Measurements from ENCODE around the gene LSM10. TPM values are rescaled to one million over a fixed set of nuclear protein-coding genes. Genes with fewer than 3 reads are reported as not detected.

LSM10 gene
- total RNA-seq: 10 to 100 TPM; 19.1 to 52.7 (median 49.0) TPM

DNA sequence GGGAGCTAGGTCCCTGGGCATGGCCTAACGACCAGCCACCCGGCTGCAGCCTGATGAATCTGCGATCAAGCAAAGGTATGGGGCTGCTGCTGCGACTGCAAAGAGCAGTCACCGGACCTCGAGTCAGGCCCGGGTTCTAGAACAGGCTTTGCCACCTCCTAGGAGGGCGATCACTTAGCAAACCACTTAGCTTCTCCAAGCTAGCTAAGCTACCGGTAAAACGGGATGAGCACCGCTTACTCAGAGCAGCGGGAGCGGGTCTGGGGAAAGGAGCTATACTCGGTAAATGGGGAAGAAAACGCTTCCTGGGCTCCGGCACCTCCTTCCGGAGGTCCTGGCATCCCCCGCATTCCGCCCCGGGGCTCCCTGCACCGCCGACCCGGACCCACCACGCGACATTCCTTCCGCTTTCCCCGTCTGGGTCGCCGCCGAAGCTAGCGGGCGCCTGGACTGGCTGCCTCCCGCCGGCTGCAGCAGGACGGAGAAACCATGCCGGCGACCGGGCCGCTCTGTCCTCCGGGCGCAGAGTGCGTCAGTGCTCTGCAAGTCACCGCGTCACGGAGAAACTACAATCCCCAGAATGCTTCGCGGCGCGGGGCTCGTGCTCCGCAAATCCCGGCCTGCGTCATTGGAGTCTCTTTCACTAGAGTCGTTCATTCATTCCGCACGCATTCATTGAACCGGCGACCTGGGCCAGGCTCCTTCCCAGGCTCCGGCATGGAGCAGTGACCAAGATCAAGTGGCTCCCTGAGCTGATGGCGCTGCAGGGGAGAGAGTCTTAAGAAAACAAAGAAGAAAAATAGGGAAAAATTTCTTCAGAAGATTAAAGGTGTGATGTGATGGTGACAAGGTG is at the start of gene LSM10:
Gene LSM10, minus strand, starts transcription at position 531 of the 853 bp plus-strand sequence. CDS start 3,779 bp downstream, outside the sequence.
- H3K36me3 ChIP-seq: peaks cover 3 to 7% of the 10 kb centered on the region in 2 donors
- H3K4me3 ChIP-seq (replicated peaks in 1 of 3): peak within 1 kb of the TSS; percentile 37 to 87 (median 76)
- intact Hi-C loops (cut with DNase I): no loop called here
- no peaks in the 10 kb centered on the region for H3K27me3 ChIP-seq
- peak within 1 kb of the TSS; percentile 55 to 93 (median 89) for H3K27ac ChIP-seq
- peak; percentile 92 for DNase-seq
- H3K9me3 ChIP-seq: no peaks in the 10 kb centered on the region
- H3K4me1 ChIP-seq: peaks cover 7 to 20% of the 10 kb centered on the region in 2 donors
- peak; percentile 71 to 93 for TF ChIP-seq POLR2A (IDR thresholded peaks at IDR 0.05)
- TF ChIP-seq, protein P1, sequence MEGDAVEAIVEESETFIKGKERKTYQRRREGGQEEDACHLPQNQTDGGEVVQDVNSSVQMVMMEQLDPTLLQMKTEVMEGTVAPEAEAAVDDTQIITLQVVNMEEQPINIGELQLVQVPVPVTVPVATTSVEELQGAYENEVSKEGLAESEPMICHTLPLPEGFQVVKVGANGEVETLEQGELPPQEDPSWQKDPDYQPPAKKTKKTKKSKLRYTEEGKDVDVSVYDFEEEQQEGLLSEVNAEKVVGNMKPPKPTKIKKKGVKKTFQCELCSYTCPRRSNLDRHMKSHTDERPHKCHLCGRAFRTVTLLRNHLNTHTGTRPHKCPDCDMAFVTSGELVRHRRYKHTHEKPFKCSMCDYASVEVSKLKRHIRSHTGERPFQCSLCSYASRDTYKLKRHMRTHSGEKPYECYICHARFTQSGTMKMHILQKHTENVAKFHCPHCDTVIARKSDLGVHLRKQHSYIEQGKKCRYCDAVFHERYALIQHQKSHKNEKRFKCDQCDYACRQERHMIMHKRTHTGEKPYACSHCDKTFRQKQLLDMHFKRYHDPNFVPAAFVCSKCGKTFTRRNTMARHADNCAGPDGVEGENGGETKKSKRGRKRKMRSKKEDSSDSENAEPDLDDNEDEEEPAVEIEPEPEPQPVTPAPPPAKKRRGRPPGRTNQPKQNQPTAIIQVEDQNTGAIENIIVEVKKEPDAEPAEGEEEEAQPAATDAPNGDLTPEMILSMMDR (IDR thresholded peaks at IDR 0.05): peak in 1 of 6 experiments; percentile 1
- 0 to 1% methylated on average over 26 to 39 of the region's 60 CpGs for WGBS, 2 donors

DNA sequence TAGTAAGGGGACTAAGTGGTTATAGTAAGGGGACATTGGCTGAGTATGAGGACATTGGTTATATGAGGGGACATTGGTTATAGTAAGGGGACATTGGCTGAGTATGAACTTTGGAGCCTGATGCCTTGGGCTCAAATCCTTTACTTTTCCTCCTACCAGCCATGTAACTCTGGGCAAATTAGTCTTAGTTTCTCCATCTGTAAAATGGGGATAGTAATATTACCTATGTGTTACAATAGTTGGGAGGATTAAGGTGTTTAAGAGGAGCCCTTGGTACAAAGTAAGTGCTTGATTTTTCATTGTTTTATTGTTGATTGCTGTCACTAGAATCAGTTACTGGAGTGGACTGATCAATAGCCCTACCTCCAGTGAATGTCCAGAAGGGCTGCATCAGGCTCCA is 49.7 kb upstream of the LSM10 start:
- no peak for TF ChIP-seq POLR2A (IDR thresholded peaks at IDR 0.05)
- TF ChIP-seq, protein P1 (IDR thresholded peaks at IDR 0.05): no peak
- no peak overlapping the region for H3K4me3 ChIP-seq (replicated peaks in 1 of 3)
- peak overlapping the region in 1 of 3 donors; percentile 10 for H3K27ac ChIP-seq
- intact Hi-C loops (cut with DNase I): no loop called here
- H3K36me3 ChIP-seq: no peaks in the 10 kb centered on the region
- no peaks in the 10 kb centered on the region for H3K27me3 ChIP-seq
- peaks cover 13 to 17% of the 10 kb centered on the region in 2 donors for H3K4me1 ChIP-seq
- DNase-seq: no peak
- H3K9me3 ChIP-seq: no peaks in the 10 kb centered on the region

DNA sequence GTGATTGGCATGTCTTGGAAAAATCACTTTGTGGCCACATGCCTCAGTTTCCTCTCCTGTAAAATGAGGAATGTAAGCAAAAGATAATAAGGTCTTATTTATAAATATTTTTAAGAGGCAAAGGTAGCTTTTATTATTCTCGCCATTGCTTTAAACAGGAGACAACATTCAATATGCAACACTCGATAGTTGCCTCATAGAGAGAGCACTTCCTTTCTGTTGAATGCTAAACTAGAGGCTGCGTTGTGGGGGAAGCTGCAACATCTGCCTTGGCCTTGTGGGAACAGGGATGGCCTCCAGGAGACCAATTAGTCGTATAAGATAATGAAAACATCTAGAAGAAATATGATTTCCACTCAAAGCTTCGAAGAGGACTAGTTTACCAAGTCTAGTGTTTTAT is 49.0 kb upstream of the LSM10 start:
- Histone ChIP-seq H3K27me3 (no peaks in the 10 kb centered on the region), H3K36me3 (no peaks in the 10 kb centered on the region), H3K4me3 (replicated peaks in 1 of 3) (no peak overlapping the region), H3K27ac (peak overlapping the region in 1 of 3 donors; percentile 10), H3K4me1 (peaks cover 13 to 17% of the 10 kb centered on the region in 2 donors), H3K9me3 (no peaks in the 10 kb centered on the region)
- 69 to 70% methylated on average over 5 of the region's 5 CpGs for WGBS, 2 donors
- TF ChIP-seq, protein P1 (IDR thresholded peaks at IDR 0.05): no peak
- no peak for TF ChIP-seq POLR2A (IDR thresholded peaks at IDR 0.05)
- intact Hi-C loops (cut with DNase I): no loop called here
- DNase-seq: no peak

DNA sequence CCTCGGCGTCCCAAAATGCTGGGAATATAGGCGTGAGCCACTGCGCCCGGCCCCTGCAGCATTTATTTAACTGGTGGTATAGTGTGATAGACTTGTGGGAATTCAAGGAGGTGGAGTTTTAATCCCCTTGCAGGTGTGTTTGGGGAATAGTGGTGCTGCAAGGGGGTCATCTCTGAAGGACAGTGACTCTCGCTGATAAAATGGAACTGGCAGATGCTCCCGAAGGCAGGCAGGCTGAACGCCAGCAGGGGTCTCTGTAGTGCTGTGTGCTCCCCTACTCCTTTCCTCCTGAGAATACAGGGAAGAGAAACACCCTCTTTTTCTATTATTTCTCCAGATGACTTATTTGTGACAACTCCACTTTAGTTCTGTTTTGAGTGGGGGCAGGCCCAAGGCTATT is 48.6 kb upstream of the LSM10 start:
- DNase-seq: peak; percentile 37 to 39
- Histone ChIP-seq H3K36me3 (no peaks in the 10 kb centered on the region), H3K27ac (peak overlapping the region in 1 of 3 donors; percentile 10), H3K4me3 (replicated peaks in 1 of 3) (no peak overlapping the region), H3K9me3 (no peaks in the 10 kb centered on the region), H3K4me1 (peaks cover 13 to 17% of the 10 kb centered on the region in 2 donors), H3K27me3 (no peaks in the 10 kb centered on the region)
- 59 to 62% methylated on average over 8 of the region's 8 CpGs for WGBS, 2 donors
- TF ChIP-seq, protein P1 (IDR thresholded peaks at IDR 0.05): no peak
- TF ChIP-seq POLR2A (IDR thresholded peaks at IDR 0.05): no peak
- intact Hi-C loops (cut with DNase I): no loop called here

DNA sequence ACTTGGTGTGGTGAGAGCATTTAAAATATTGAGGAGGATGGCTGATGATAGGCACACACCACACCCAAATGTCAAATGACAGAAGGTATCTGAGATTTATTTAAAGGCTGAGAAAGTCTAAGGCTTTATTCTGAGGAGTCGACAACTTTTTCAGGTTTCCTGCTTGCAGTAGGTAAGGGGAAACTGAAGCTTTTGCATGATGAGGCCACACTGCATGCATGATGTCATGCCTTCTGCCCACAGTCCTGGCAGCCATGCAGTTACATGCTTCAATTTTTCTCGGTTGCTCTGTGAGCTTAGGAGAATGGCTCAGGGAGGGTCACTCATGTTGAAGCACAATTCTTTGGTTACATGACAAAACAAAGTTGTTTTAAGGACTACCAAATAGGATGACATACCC is 45.6 kb upstream of the LSM10 start:
- WGBS, 2 donors: 64 to 92% methylated on average over 2 of the region's 2 CpGs

More for the DNA sequence above, 45.6 kb upstream of the LSM10 start:
- no peak overlapping the region for H3K4me3 ChIP-seq (replicated peaks in 1 of 3)
- TF ChIP-seq POLR2A (IDR thresholded peaks at IDR 0.05): no peak
- TF ChIP-seq, protein P1 (IDR thresholded peaks at IDR 0.05): no peak
- H3K9me3 ChIP-seq: no peaks in the 10 kb centered on the region
- intact Hi-C loops (cut with DNase I): no loop called here
- H3K27me3 ChIP-seq: no peaks in the 10 kb centered on the region
- no peak overlapping the region for H3K27ac ChIP-seq
- H3K4me1 ChIP-seq: peaks cover 9 to 18% of the 10 kb centered on the region in 2 donors
- DNase-seq: no peak
- H3K36me3 ChIP-seq: peaks cover 0 to 2% of the 10 kb centered on the region in 2 donors
